ENCODE data around the gene PSAP.

- no peak for TF ChIP-seq POLR2A (IDR thresholded peaks at IDR 0.05; ENCODE audit: low read length)
- no peak for TF ChIP-seq GATA1 (IDR thresholded peaks at IDR 0.05; ENCODE audit: low read depth, low read length)
Observed at GRCh38 chr10:71816936-71817618, 34.0 kb downstream of the PSAP start.
